ENCODE measurements around the gene LGALS14.
"Not testable (repeated sequence)": the region's sequence is repeated elsewhere in the genome, so short reads cannot be mapped to it uniquely, and the experiment has no call there.

Gene LGALS14, protein sequence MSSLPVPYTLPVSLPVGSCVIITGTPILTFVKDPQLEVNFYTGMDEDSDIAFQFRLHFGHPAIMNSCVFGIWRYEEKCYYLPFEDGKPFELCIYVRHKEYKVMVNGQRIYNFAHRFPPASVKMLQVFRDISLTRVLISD
- 0 to 0.44 (median 0) reads per million in 17 experiments for total RNA-seq

DNA sequence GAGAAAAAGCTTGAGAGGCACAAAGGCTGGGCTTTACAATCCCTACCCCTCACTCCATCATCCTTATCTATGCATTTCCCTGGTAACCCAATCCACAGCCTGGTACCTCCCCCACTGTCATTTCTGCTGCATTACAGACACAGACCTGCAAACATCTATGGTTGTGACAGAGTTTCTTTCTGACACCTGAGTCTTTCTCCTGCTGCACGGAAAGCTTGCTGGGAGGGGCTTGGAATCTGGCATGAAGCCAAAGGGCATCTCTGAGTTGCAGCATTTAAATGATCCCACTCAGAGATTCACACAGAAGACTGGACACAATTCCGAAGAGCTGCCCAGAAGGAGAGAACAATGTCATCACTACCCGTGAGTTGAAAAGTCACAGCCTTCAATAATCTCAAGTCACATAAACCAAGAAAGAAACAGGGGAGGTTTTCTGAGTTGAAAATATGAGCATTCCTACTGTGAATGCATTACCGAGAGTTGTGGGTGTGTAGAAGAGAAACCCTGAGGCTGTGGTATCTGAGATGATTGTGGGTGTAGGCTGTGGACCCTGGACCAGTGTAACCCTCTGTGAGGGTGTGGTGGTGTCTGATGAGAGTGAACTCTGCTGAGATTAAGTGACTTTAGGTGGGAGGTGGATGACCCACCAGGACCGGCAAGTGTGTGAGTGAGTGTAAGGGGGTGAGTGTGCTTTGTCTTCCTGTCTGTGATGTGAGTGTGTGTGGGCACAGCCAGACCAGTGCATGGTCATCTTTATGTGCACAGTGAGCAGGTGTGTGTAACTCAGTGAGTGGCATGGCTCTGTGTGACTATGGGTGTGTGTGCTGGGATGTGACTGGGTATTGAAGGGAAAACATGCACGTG lies at the start of gene LGALS14:
Gene LGALS14 (plus strand): TSS at position 301 of the 864 bp plus-strand sequence. CDS start 48 bp downstream, at position 349.
- DNase-seq: no peak

DNA sequence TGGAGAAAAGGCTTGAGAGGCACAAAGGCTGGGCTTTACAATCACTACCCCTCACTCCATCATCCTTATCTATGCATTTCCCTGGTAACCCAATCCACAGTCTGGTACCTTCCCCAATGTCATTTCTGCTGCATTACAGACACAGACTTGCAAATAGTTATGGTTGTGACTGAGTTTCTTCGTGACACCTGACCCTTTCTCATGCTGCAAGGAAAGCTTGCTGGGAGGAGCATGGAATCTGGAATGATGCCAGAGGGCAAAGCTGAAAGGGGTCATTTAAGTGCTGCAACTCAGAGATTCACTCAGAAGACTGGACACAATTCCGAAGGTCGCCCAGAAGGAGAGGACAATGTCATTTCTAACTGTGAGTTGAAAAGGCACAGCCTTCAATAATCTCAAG lies 48.7 kb upstream of the LGALS14 start, which contains the start of gene LGALS16:
Gene LGALS16 (plus strand): TSS at position 301 of the 400 bp plus-strand sequence. CDS start 49 bp downstream, at position 350.
- DNase-seq: no peak

DNA sequence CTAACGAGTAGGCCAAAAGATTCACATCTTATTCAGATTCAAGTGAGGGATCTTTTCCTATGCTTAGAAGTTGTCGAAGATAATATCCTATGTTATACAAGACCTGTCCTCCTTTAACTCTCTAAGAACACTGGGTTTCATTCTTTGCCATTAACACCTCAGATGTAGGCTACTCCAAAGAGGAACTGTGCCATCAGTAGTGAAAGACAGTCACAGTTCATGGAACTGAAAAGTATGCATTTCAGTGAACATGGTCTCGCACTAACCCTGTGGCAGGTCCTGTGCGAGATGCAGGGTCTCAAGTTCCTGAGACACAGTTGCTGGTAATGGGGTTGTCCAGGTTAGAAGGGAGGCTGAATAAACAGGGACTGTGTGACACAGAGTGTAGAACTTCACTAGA lies 44.5 kb upstream of the LGALS14 start:
- no peak for DNase-seq

DNA sequence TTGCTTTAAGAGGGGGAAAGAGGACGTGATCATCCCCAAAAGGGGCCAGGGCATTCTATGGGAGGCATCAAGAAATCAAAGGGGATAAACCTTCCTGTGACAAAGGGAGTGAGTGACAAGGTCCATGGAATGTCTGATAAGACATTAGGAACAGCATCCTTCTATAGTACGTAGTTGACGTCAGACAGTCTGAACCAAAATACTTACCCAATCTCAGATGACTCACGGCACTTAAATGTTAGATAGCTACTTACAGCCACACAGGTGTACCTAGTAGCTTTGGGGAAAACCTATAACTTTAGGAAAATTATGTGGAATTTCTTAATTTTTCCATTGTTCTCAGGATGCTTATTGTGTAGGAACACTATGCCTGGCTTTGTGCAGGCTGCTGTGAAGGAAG lies 43.6 kb upstream of the LGALS14 start:
- no peak for DNase-seq

DNA sequence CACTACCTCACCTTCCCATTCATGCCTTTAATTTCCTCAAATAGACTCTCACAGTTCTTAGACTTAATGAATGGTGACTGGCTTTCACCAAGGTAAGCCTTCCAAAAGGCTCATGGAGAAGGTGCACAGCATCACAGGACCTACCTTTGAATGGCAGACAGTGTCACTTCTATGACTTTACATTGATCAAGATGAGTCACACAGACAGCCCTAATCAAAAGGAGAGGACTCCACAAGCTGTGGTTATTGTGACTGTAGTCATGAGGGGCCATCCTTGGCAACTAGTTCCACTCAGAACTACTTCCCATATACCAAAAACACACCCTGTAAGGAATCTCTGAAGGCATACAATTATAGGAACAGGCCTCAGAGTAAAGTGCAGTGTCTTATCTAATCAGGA lies 42.7 kb upstream of the LGALS14 start:
- DNase-seq: no peak

DNA sequence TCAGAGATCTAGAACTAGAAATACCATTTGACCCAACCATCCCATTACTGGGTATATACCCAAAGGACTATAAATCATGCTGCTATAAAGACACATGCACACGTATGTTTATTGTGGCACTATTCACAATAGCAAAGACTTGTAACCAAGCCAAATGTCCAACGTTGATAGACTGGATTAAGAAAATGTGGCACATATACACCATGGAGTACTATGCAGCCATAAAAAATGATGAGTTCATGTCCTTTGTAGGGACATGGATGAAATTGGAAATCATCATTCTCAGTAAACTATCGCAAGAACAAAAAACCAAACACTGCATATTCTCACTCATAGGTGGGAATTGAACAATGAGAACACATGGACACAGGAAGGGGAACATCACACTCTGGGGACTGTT lies 34.4 kb upstream of the LGALS14 start:
- DNase-seq: not testable (repeated sequence)

DNA sequence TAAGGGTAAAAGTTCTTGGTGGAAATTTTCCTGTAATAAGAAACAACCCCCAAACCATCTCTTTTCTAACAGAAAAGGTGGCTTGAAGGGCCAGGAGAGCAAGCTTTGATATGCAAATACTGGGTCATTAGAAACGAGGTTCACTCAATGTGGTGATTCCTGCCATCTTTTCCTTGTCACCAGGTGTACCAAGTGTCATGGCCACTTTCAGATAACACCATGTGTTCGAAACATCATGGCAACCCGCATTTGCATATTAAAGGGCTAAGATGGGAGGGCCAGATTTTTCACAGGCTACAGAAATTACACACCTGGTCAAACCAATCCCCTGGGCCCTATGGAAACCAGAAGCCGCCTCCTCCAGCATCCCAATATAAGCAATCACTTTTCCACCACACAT lies 33.3 kb upstream of the LGALS14 start:
- DNase-seq: no peak

DNA sequence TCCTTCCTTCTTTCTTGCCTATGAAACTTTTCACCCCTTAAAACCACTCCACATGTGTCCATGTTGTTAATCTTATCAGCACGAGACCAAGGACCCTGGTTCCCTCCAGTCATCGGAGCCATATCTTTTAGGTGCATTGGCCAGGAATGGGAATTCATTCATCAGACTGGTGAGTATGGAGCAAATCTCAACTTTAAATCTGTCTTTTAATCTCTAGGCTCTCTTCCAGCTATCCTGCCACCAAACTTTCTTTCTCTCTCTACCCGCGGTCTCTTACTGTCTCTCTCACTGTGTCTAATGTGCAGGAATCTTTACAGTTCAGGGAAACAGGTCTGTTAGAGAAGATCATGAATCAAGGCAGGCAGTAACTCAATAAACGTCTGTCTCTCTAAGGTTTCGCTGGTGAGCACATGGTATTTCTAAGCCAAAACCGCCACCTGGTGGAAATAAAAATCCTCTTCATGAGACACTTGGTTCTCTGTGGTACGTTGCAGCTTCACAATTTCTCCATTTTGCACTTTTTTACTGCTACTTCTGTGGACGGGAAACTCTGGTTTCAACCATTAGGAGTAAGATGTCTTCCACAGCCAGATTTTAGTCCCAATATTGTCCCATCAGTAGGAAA lies 32.4 kb upstream of the LGALS14 start:
- DNase-seq: peak; percentile 66 to 80 (median 76)

DNA sequence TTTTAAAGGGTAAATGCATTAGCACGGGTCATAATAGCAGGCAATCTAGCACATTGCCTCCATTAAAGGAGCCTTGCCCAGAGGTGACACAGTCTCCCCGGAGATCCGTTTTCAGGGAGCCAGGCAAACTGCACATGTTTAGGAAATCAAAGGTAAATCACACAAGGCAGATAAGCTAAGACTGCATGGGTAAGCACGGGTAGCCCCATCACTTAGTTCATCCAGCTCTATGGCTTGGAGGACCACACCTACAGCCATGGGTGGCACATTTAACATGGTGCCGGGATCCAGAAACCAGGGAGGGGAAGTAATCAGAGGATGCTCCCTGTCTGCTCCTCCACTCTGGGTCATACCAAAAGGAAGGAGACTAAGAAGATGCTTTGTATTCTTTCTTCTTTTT lies 31.8 kb upstream of the LGALS14 start:
- DNase-seq: no peak

DNA sequence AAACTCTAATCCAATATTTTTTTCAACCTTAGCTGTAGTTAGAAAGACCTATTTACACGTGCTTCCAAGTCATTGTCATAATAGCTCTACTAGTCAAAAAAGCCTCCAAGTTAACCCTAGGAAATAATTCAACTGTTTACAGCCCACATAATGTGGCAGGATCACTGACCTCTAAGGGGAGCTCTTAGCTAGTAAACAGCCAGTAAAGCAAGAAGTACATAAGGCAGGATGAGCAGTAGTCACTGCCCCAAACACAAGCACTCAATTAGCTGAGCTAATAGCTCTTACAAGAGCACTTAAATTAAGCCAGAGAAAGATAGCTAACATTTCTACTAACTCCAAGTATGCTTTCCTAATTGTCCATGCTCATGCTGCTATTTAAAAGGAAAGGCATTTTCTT lies 30.4 kb upstream of the LGALS14 start:
- peak in 1 of 4 experiments; percentile 19 for DNase-seq

DNA sequence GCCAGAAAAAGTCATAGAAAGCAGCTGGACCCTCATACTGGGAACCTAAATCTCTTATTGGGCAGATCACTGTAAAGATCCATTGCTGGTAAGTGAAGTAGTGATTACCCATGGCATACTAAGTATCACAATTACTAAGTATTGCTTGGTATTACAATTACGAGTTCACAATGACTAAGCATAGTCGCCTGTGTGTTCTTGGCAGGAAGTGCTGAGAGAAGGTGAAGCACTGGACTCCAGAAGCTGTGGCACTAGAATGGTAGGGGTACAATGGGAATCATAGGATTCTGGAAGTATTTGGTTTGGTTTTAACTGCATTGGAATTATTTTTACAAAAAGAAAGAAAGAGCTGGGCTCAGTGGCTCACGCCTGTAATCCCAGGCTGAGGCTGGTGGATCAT lies 28.3 kb upstream of the LGALS14 start:
- DNase-seq: peak in 1 of 4 experiments; percentile 2

DNA sequence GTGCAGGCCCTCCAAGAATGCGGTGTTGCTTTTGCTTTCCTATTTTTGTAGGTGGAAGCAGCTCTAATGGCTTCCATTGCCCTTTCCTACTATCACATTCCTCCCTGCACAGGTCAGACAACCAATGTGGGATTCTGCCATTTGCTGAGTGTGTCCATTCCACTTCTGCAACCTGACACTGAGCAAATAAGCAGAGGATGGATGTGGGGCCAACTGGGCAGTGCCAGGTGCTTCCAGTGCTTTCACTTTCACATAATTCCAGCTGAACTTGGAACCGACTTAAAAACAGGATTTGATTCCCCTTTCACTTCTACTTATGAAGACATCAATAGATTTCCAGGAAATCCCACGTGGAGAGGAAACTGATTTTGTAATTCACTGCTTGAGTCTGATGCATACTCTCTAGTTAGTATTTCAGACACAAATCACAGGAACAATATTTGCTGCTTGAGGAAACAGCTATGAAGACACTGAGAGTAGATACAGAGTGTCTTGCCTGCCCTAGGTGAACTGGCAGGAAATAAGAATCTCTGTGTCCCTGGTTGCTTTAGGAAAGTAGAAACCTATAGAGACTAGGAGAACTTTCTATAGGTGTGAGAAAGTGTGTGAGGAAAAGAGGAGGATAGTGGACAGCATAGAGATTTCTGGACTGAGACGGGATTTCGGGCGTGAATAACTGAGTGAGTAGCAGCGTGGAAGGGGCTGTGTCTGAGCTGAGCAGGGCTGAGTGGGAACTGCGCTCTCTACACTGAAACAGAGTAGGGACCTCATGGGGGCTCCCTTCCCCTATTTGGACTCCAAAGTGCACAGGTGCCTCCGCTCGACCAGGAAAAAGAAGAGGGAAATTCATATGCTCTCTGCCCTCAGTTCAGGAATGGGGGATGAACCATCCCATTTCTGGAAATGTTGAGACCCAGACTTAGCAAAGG lies 26.1 kb upstream of the LGALS14 start:
- DNase-seq: peak in 2 of 4 experiments; percentile 9 to 26

DNA sequence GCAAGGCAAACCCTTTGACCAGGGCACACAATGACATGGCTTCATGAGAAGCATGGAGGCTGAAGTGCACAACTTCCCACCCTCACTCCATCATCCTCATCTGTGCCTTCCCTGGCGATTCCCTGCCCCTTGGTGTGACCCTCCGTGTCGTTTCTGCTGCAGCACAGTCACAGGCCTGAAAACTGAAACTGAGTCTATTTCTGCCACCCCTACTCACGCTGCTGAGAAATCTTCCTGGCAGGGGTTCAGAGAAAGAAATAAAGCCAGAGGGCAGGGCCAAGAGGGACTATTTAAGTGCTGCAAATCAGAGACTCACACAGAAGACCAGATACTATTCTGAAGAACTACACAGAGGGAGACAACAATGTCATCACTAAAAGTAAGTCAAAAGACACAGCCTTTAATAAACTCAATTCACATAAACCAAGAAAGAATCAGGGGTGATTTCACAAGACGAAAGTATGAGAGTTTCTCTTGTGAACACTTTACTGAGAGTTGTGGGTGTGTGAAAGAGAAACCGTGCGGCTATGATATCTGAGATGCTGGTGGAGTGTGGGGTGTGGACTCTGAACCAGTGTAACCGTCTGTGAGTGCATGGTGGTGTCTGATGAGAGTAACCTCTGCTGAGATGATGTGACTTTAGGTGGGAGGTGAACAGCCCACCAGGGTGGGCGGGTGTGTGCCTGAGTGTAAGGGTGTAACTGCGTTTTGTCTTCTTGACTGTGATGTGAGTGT lies 25.1 kb upstream of the LGALS14 start:
- DNase-seq: no peak

DNA sequence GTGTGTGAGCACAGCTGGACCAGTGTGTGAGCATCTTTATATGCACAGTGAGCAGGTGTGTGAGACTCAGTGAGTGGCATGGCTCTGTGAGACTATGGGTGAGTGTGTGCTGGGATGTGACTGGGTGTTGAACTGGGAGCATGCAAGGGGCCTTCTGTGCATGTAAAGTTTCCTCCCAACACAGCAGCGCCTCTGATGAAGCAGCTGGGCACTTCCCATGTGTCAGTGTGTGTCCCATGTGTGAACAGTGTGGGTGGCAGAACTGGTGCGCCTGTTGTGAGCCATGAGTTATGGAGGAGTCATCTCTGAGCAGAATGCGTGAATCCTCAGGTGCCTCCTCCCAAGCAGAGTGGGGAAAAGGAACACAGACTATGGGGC lies 24.5 kb upstream of the LGALS14 start:
- DNase-seq: no peak

DNA sequence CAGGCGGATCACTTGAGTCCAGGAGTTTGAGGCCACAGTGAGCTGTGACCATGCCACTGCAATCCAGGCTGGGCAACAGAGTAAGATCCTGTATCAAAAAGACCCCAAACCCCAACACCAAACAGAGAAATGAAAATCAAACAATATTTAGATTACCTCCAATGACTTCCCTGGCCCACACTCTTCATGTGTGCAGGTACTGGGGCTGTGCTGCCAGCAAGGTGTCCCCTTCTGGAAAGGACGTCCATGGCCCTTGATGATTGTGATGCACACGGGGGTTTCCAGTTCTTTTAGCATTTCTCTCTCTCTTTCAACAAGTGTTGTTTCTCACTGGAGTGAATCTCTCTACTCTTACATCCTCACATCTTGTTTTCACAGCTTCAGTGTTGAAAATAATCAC lies 23.7 kb upstream of the LGALS14 start:
- DNase-seq: no peak

DNA sequence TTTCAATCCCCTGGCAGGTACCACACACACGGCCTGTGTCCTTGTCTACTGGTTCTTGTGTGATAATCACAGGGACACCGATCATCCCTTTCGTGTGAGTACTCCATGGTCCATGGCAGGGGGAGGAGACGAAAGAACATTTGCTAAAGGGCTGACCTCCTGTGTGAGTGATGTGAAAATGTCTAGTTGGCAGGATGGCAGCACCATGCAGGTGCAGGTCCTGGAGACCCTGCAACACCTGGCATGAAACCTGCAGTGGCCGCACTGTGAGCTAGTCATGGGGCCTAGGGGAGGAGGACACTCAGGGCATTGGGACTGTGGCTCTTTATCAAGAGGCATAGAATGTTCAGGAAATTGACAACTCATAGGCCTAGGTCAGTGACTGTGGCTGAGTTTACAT lies 22.9 kb upstream of the LGALS14 start:
- no peak for DNase-seq

DNA sequence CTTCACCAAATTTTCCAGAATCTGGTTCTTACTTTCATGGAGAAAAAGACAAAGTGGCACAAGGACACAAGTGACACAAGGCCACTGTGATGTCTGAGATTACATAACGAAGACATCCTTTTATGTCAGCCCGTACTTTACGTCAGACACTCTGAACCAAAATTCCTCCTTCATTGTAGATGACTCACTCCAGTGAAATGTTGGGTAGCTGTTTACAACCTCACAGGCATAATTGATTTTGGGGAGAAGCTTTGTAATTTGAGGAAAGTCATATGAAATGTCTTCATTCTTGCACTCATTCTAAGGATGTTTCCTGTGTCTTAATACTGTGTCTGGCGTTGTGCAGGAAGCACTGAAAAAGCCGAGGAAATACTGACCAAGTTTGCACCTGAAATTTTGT lies 20.0 kb upstream of the LGALS14 start:
- no peak for DNase-seq

DNA sequence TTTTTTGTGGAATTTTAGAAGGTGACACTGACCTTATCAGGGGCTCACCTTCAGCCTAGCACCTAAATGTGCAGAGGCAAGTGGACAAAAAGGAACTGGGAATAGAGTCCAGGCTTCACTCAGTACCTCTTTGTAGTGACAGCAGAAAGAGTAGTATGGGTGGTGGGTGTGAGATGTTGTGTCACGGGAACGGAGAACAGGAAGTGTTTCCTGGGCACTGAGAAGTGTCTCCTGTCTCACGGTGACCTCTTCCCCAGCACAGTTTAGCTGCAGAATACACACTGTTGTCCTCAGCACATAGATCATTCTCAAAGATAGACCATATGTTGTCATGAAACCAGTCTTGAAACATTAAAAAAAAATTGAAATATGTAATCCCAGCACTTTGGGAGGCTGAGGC lies 17.5 kb upstream of the LGALS14 start:
- DNase-seq: peak; percentile 2 to 34 (median 28)

DNA sequence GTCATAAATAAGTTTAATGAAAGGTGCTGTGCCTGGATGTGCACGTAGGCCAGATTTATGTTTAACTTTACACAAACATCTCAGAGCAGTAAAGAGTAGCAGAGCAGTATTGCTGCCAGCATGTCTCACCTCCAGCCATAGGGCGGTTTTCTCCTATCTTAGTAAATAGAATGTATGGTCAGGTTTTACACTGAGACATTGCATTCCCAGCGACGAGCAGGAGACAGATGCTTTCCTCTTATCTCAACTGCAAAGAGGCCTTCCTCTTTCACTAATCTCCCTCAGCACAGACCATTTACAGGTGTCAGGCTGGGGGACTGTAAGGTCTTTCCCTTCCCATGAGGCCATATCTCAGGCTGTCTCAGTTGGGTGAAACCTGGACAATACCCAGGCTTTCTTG lies 15.6 kb upstream of the LGALS14 start:
- DNase-seq: not testable (repeated sequence)

DNA sequence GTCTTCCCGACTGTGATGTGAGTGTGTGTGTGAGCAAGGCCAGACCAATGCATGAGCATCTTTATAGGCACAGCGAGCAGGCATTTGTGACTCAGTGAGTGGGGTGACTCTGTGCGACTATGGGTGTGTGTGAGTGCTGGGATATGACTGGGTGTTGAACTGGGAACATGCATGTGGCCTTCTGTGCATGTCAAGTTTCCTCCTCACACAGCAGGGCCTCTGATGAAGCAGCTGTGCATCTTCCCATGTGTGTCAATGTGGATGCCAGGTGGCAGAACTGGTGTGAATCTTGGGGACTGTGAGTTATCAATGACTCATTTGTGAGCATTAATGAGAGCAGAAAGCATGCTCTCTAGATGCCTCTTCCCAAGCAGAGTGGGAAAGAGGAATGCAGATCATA lies 12.1 kb upstream of the LGALS14 start:
- DNase-seq: no peak

DNA sequence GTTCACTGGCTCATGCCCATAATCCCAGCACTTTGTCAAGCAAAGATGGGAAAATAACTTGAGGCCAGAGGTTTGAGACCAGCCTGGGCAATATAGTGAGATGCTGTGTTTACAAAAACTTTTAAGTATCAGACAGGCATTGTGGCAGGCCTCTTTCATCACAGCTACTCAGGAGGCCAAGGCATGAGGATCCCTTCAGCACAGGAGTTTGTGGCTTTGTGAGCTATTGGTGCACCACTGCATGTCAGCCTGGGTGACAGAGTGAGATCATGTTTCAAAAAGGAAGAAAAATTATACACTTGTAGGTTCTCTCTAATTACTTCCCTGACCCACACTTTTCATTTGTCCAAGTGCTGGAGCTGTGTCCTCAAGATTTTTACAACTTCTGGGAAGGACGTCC lies 11.5 kb upstream of the LGALS14 start:
- no peak for DNase-seq

DNA sequence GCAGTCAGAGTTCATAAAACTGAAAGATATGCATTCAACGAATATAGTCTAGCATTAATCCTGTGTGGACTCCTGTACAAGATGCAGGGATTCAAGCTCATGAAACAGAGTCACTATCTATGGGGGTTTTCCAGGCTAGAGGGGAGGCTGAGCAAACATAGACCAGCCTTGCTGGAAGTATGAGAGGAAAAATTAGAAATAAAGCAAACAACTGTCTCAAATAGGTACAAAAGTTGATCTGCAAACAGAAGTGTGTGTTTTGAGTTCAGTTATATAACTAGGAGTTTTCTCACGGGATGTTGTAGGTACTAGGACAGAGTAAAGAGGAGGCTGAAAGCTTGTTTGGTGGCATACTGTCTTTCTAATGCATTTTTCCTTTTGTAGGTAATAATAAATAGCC lies 8.5 kb upstream of the LGALS14 start:
- no peak for DNase-seq

Measured in suppressor macrophage (primary cell).